RKO (cell line): ENCODE results near the gene IGF2R.
"Not testable (repeated sequence)": the region's sequence is repeated elsewhere in the genome, so short reads cannot be mapped to it uniquely, and the experiment has no call there.

Experiments
- DNase-seq: peaks from one replicate; pipeline ENCODE4 v3.0.0-alpha.2; 2016; ENCODE audit warnings: low spot score

Gene IGF2R

GRCh38 chr6:160076009-160076408 lies 107.1 kb downstream of the IGF2R start:
- DNase-seq, result no peak

- no peak for DNase-seq
These were observed 108.1 kb downstream of the IGF2R start for GRCh38 chr6:160077024-160077423.

- DNase-seq, result no peak
These were observed 108.6 kb downstream of the IGF2R start for GRCh38 chr6:160077526-160077925.

GRCh38 chr6:160078883-160079685 lies 110.2 kb downstream of the IGF2R start:
- DNase-seq, result no peak

- DNase-seq, result no peak
These were observed 110.8 kb downstream of the IGF2R start for GRCh38 chr6:160079686-160080043.

- DNase-seq, result no peak
These were observed 111.2 kb downstream of the IGF2R start for GRCh38 chr6:160080097-160080496.

GRCh38 chr6:160081398-160081797 lies 112.5 kb downstream of the IGF2R start:
- DNase-seq, result no peak

GRCh38 chr6:160082627-160083026 lies 113.7 kb downstream of the IGF2R start:
- no peak for DNase-seq

- no peak for DNase-seq
These were observed 115.4 kb downstream of the IGF2R start for GRCh38 chr6:160084198-160084776.

- DNase-seq, result no peak
These were observed 116.3 kb downstream of the IGF2R start for GRCh38 chr6:160085226-160085625.

- no peak for DNase-seq
These were observed 117.0 kb downstream of the IGF2R start for GRCh38 chr6:160085713-160086505.

GRCh38 chr6:160086754-160087153 lies 117.9 kb downstream of the IGF2R start:
- DNase-seq, result no peak

- DNase-seq, result peak; percentile 77
These were observed 119.3 kb downstream of the IGF2R start for GRCh38 chr6:160088069-160088783.

- no peak for DNase-seq
These were observed 120.1 kb downstream of the IGF2R start for GRCh38 chr6:160088784-160089533.

- no peak for DNase-seq
These were observed 120.6 kb downstream of the IGF2R start for GRCh38 chr6:160089534-160089897.

GRCh38 chr6:160090442-160091239 lies 121.8 kb downstream of the IGF2R start:
- DNase-seq, result not testable (repeated sequence)

GRCh38 chr6:160092176-160092575 lies 123.3 kb downstream of the IGF2R start:
- not testable (repeated sequence) for DNase-seq

- no peak for DNase-seq
These were observed 123.7 kb downstream of the IGF2R start for GRCh38 chr6:160092602-160093001.

GRCh38 chr6:160093061-160093460 lies 124.2 kb downstream of the IGF2R start:
- DNase-seq, result no peak

- DNase-seq, result no peak
These were observed 125.1 kb downstream of the IGF2R start for GRCh38 chr6:160093946-160094345.
